ENCODE results near the gene NFKBIE. TPM values are rescaled to one million over a fixed set of nuclear protein-coding genes. Genes with fewer than 3 reads are reported as not detected.

The NFKBIE gene
- total RNA-seq, 4 donors from 2014 or later, result 13.1 to 25.5 (median 15.3) TPM

- no peak for ATAC-seq (ENCODE audit: low FRiP score)
- TF ChIP-seq CTCF (IDR thresholded peaks at IDR 0.05), result no peak
- DNase-seq (ENCODE audit: low spot score), result no peak
Observed at GRCh38 chr6:44227148-44227793, 38.1 kb downstream of the NFKBIE start.

- no peak for ATAC-seq (ENCODE audit: low FRiP score)
- DNase-seq (ENCODE audit: low spot score), result no peak
- TF ChIP-seq CTCF (IDR thresholded peaks at IDR 0.05), result no peak
Observed at GRCh38 chr6:44226368-44227147, 38.8 kb downstream of the NFKBIE start.

- no peak for DNase-seq (ENCODE audit: low spot score)
- TF ChIP-seq CTCF (IDR thresholded peaks at IDR 0.05), result no peak
- no peak for ATAC-seq (ENCODE audit: low FRiP score)
Observed at GRCh38 chr6:44225579-44226325, 39.6 kb downstream of the NFKBIE start.

- ATAC-seq (ENCODE audit: low FRiP score) (no peak), DNase-seq (ENCODE audit: low spot score) (no peak)
- TF ChIP-seq CTCF (IDR thresholded peaks at IDR 0.05), result no peak
Observed at GRCh38 chr6:44224965-44225305, 40.4 kb downstream of the NFKBIE start.

- DNase-seq (ENCODE audit: low spot score) (no peak), ATAC-seq (ENCODE audit: low FRiP score) (no peak)
- TF ChIP-seq CTCF (IDR thresholded peaks at IDR 0.05), result no peak
Observed at GRCh38 chr6:44224029-44224964, 41.1 kb downstream of the NFKBIE start.

GRCh38 chr6:44223319-44224028, 41.9 kb downstream of the NFKBIE start, which contains the start of gene SLC29A1:
Gene SLC29A1, plus strand, starts transcription at chr6:44223595. Its CDS starts 3,719 bp downstream, at chr6:44227314.
- peak; percentile 9 for ATAC-seq (ENCODE audit: low FRiP score)
- no peak for TF ChIP-seq CTCF (IDR thresholded peaks at IDR 0.05)
- DNase-seq (ENCODE audit: low spot score), result no peak
